Activated CD4-positive, alpha-beta memory T cell treated with anti-CD3 and anti-CD28 coated beads for 36 hours (primary cell): ENCODE measurements around the gene RNF41. TPM values are rescaled to one million over a fixed set of nuclear protein-coding genes. Genes with fewer than 3 reads are reported as not detected.

ENCODE experiments used
- CTCF ChIA-PET: fragments of 350-600 bp; sonication (Branson Sonifier 250); formaldehyde crosslinking; loops from one replicate; lab custom pipeline; 2021; ENCODE audit warnings: antibody characterized with exemption, inconsistent platforms; lab: Charles Lee
- POLR2A ChIA-PET: fragments of 350-600 bp; sonication (Branson Sonifier 250); formaldehyde crosslinking; loops from one replicate; lab custom pipeline; 2021; ENCODE audit warnings: antibody characterized with exemption; lab: Charles Lee
- DNase-seq: peaks from one replicate; pipeline ENCODE4 v3.0.0-alpha.2; 2020
- H3K27ac Mint-ChIP-seq: one replicate; pipeline ENCODE4 v1.8.0; 2021; ENCODE audit warnings: mixed read lengths
- H3K27me3 Mint-ChIP-seq: one replicate; pipeline ENCODE4 v1.8.0; 2021; ENCODE audit warnings: mixed read lengths
- H3K36me3 Mint-ChIP-seq: one replicate; pipeline ENCODE4 v1.8.0; 2021; ENCODE audit warnings: mixed read lengths
- H3K4me1 Mint-ChIP-seq: one replicate; pipeline ENCODE4 v1.8.0; 2021; ENCODE audit warnings: low read depth, mixed read lengths
- H3K4me3 Mint-ChIP-seq: one replicate; pipeline ENCODE4 v1.8.0; 2021; ENCODE audit warnings: mild to moderate bottlenecking, mixed read lengths
- H3K9me3 Mint-ChIP-seq: one replicate; pipeline ENCODE4 v1.8.0; 2021; ENCODE audit warnings: mixed read lengths
- intact Hi-C: fragments of 100-400 bp; cut with micrococcal nuclease; formaldehyde crosslinking; loops from one replicate; pipeline ENCODE4 v1.15.1; 2023
- total RNA-seq, 2 experiments: library from RNA; stranded (reverse); gene quantifications; one replicate each; pipeline ENCODE4 v1.2.3, GENCODE V29; 2021

Gene RNF41
- total RNA-seq, 2 experiments from 2014 or later = 28.2 to 31.2 TPM

- POLR2A ChIA-PET = interaction anchor here (0.6 to 1.8 kb wide), 7 partner anchors 8 to 140 kb away, joined by 3 to 10 read pairs (median 4); partner anchors contain the start of genes RNF41, SMARCC2, STAT2 and ZC3H10
- intact Hi-C loops = loop anchor here (1.0 to 5.0 kb wide), 5 partner anchors 8 to 139 kb away; partner anchors contain the start of genes COQ10A, NABP2, RNF41 and STAT2
- H3K27me3 Mint-ChIP-seq = no peaks in the 10 kb centered on the region
- peaks cover 19% of the 10 kb centered on the region for H3K4me1 Mint-ChIP-seq
- peak within 1 kb of the TSS; percentile 81 for H3K27ac Mint-ChIP-seq
- H3K4me3 Mint-ChIP-seq = peak within 1 kb of the TSS; percentile 87
- CTCF ChIA-PET = interaction anchor here (0.6 to 4.6 kb wide), 39 partner anchors 8 to 529 kb away, joined by 3 to 21 read pairs (median 5); partner anchors contain the start of genes CNPY2, COQ10A, ESYT1 and IL23A
- no peaks in the 10 kb centered on the region for H3K9me3 Mint-ChIP-seq
- peaks cover 12% of the 10 kb centered on the region for H3K36me3 Mint-ChIP-seq
- DNase-seq = peak; percentile 82
Observed at GRCh38 chr12:56258068-56258819, 36.5 kb upstream of the RNF41 start, which contains the start of gene ANKRD52. ANKRD52 (minus strand) TSS chr12:56258384; CDS start chr12:56258269, 115 bp downstream.

- H3K27ac Mint-ChIP-seq = peak overlapping the region; percentile 59
- no peaks in the 10 kb centered on the region for H3K9me3 Mint-ChIP-seq
- no peaks in the 10 kb centered on the region for H3K27me3 Mint-ChIP-seq
- DNase-seq = peak; percentile 15
- peaks cover 19% of the 10 kb centered on the region for H3K4me1 Mint-ChIP-seq
- peak overlapping the region; percentile 87 for H3K4me3 Mint-ChIP-seq
- ChIA-PET POLR2A (interaction anchor here (0.6 to 1.8 kb wide), 7 partner anchors 8 to 140 kb away, joined by 3 to 10 read pairs (median 4); partner anchors contain the start of genes RNF41, STAT2 and ZC3H10), CTCF (interaction anchor here (0.7 to 4.6 kb wide), 34 partner anchors 9 to 528 kb away, joined by 3 to 21 read pairs (median 5); partner anchors contain the start of genes CNPY2, COQ10A, ESYT1 and IL23A)
- peaks cover 17% of the 10 kb centered on the region for H3K36me3 Mint-ChIP-seq
- intact Hi-C loops = loop anchor here (1.0 to 5.0 kb wide), 5 partner anchors 9 to 138 kb away; partner anchors contain the start of genes COQ10A, NABP2, RNF41 and STAT2
Observed at GRCh38 chr12:56257491-56258067, 35.9 kb upstream of the RNF41 start.

- no peaks in the 10 kb centered on the region for H3K9me3 Mint-ChIP-seq
Observed at GRCh38 chr12:56257071-56257470, 35.3 kb upstream of the RNF41 start.

GRCh38 chr12:56256326-56256960 is 34.7 kb upstream of the RNF41 start:
- peak overlapping the region; percentile 87 for H3K4me3 Mint-ChIP-seq
- H3K27me3 Mint-ChIP-seq = no peaks in the 10 kb centered on the region
- H3K4me1 Mint-ChIP-seq = peaks cover 19% of the 10 kb centered on the region
- intact Hi-C loops = loop anchor here (5.0 kb wide), 1 partner anchor 34 kb away; the partner anchor contains the start of genes NABP2 and RNF41
- POLR2A ChIA-PET = no interaction called here
- no peaks in the 10 kb centered on the region for H3K9me3 Mint-ChIP-seq
- peaks cover 24% of the 10 kb centered on the region for H3K36me3 Mint-ChIP-seq
- CTCF ChIA-PET = interaction anchor here (0.9 to 4.6 kb wide), 7 partner anchors 10 to 208 kb away, joined by 3 to 21 read pairs (median 6); partner anchors contain the start of genes COQ10A, RNF41, SMARCC2 and STAT2
- no peak for DNase-seq
- H3K27ac Mint-ChIP-seq = peak overlapping the region; percentile 43

More at GRCh38 chr12:56257071-56257470, 35.3 kb upstream of the RNF41 start:
- Mint-ChIP-seq H3K27me3 (no peaks in the 10 kb centered on the region), H3K36me3 (peaks cover 20% of the 10 kb centered on the region), H3K27ac (peak overlapping the region; percentile 43), H3K4me1 (peaks cover 19% of the 10 kb centered on the region), H3K4me3 (peak overlapping the region; percentile 87)
- DNase-seq = no peak
- ChIA-PET POLR2A (interaction anchor here (0.7 kb wide), 1 partner anchor 84 kb away, joined by 3 read pairs; no protein-coding TSS in a partner anchor), CTCF (interaction anchor here (0.9 to 4.6 kb wide), 7 partner anchors 10 to 207 kb away, joined by 3 to 21 read pairs (median 6); partner anchors contain the start of genes COQ10A, RNF41, SMARCC2 and ZC3H10)
- intact Hi-C loops = loop anchor here (5.0 kb wide), 1 partner anchor 35 kb away; the partner anchor contains the start of genes NABP2 and RNF41

- Mint-ChIP-seq H3K9me3 (no peaks in the 10 kb centered on the region), H3K27me3 (no peaks in the 10 kb centered on the region), H3K27ac (no peak overlapping the region), H3K36me3 (peaks cover 24% of the 10 kb centered on the region), H3K4me1 (peaks cover 19% of the 10 kb centered on the region), H3K4me3 (no peak overlapping the region)
- CTCF ChIA-PET = interaction anchor here (0.6 to 4.6 kb wide), 5 partner anchors 11 to 104 kb away, joined by 3 to 21 read pairs (median 6); partner anchors contain the start of genes COQ10A, RNF41, SMARCC2 and STAT2
- DNase-seq = no peak
- POLR2A ChIA-PET = no interaction called here
- intact Hi-C loops = loop anchor here (5.0 kb wide), 1 partner anchor 33 kb away; the partner anchor contains the start of genes NABP2 and RNF41
Observed at GRCh38 chr12:56255671-56256070, 33.9 kb upstream of the RNF41 start.

GRCh38 chr12:56253091-56253490 is 31.4 kb upstream of the RNF41 start:
- H3K4me1 Mint-ChIP-seq = peaks cover 12% of the 10 kb centered on the region
- intact Hi-C loops = no loop called here
- H3K36me3 Mint-ChIP-seq = peaks cover 31% of the 10 kb centered on the region
- ChIA-PET CTCF (interaction anchor here (0.6 to 1.2 kb wide), 2 partner anchors 28 to 44 kb away, joined by 3 read pairs; no protein-coding TSS in a partner anchor), POLR2A (interaction anchor here (1.6 kb wide), 1 partner anchor 14 kb away, joined by 4 read pairs; the partner anchor contains the start of gene COQ10A)
- no peak overlapping the region for H3K4me3 Mint-ChIP-seq
- no peaks in the 10 kb centered on the region for H3K9me3 Mint-ChIP-seq
- no peaks in the 10 kb centered on the region for H3K27me3 Mint-ChIP-seq
- H3K27ac Mint-ChIP-seq = no peak overlapping the region
- no peak for DNase-seq

GRCh38 chr12:56252649-56253048 is 30.9 kb upstream of the RNF41 start:
- POLR2A ChIA-PET = interaction anchor here (1.6 kb wide), 1 partner anchor 14 kb away, joined by 4 read pairs; the partner anchor contains the start of gene COQ10A
- no peak for DNase-seq
- Mint-ChIP-seq H3K27me3 (no peaks in the 10 kb centered on the region), H3K4me1 (peaks cover 12% of the 10 kb centered on the region), H3K36me3 (peaks cover 33% of the 10 kb centered on the region), H3K4me3 (no peak overlapping the region), H3K27ac (no peak overlapping the region), H3K9me3 (no peaks in the 10 kb centered on the region)
- intact Hi-C loops = no loop called here
- CTCF ChIA-PET = interaction anchor here (0.6 to 1.2 kb wide), 2 partner anchors 27 to 44 kb away, joined by 3 read pairs; no protein-coding TSS in a partner anchor

- no peaks in the 10 kb centered on the region for H3K27me3 Mint-ChIP-seq
- CTCF ChIA-PET = interaction anchor here (1.0 to 2.2 kb wide), 3 partner anchors 10 to 43 kb away, joined by 3 to 8 read pairs (median 5); partner anchors contain the start of gene ANKRD52
- H3K4me1 Mint-ChIP-seq = no peaks in the 10 kb centered on the region
- H3K9me3 Mint-ChIP-seq = no peaks in the 10 kb centered on the region
- H3K27ac Mint-ChIP-seq = no peak overlapping the region
- POLR2A ChIA-PET = no interaction called here
- H3K36me3 Mint-ChIP-seq = peaks cover 43% of the 10 kb centered on the region
- intact Hi-C loops = no loop called here
- no peak overlapping the region for H3K4me3 Mint-ChIP-seq
- DNase-seq = no peak
Observed at GRCh38 chr12:56248711-56249110, 27.0 kb upstream of the RNF41 start.

- no peaks in the 10 kb centered on the region for H3K9me3 Mint-ChIP-seq
- ChIA-PET CTCF (interaction anchor here (2.2 kb wide), 1 partner anchor 10 kb away, joined by 8 read pairs; the partner anchor contains the start of gene ANKRD52), POLR2A (no interaction called here)
- H3K4me3 Mint-ChIP-seq = no peak overlapping the region
- no peak overlapping the region for H3K27ac Mint-ChIP-seq
- no peaks in the 10 kb centered on the region for H3K4me1 Mint-ChIP-seq
- H3K27me3 Mint-ChIP-seq = no peaks in the 10 kb centered on the region
- H3K36me3 Mint-ChIP-seq = peaks cover 39% of the 10 kb centered on the region
- intact Hi-C loops = no loop called here
- DNase-seq = no peak
Observed at GRCh38 chr12:56247923-56248322, 26.2 kb upstream of the RNF41 start.

GRCh38 chr12:56244494-56244893 is 22.8 kb upstream of the RNF41 start:
- H3K36me3 Mint-ChIP-seq = peaks cover 35% of the 10 kb centered on the region
- intact Hi-C loops = no loop called here
- no peak overlapping the region for H3K4me3 Mint-ChIP-seq
- ChIA-PET POLR2A (no interaction called here), CTCF (no interaction called here)
- H3K27ac Mint-ChIP-seq = no peak overlapping the region
- H3K4me1 Mint-ChIP-seq = no peaks in the 10 kb centered on the region
- H3K9me3 Mint-ChIP-seq = no peaks in the 10 kb centered on the region
- no peak for DNase-seq
- no peaks in the 10 kb centered on the region for H3K27me3 Mint-ChIP-seq

- POLR2A ChIA-PET = no interaction called here
- H3K36me3 Mint-ChIP-seq = peaks cover 30% of the 10 kb centered on the region
- no peaks in the 10 kb centered on the region for H3K9me3 Mint-ChIP-seq
- H3K27me3 Mint-ChIP-seq = no peaks in the 10 kb centered on the region
- H3K27ac Mint-ChIP-seq = no peak overlapping the region
- CTCF ChIA-PET = no interaction called here
- no peak overlapping the region for H3K4me3 Mint-ChIP-seq
- intact Hi-C loops = no loop called here
- no peaks in the 10 kb centered on the region for H3K4me1 Mint-ChIP-seq
- DNase-seq = no peak
Observed at GRCh38 chr12:56243731-56244181, 22.0 kb upstream of the RNF41 start.
